Stimulated activated CD8-positive, alpha-beta memory T cell treated with anti-CD3 and anti-CD28 coated beads, Interleukin-15, amount 100 ng/mL, for 4 hours (primary cell): ENCODE results near the gene MBD3L2.
"Not testable (repeated sequence)": the region's sequence is repeated elsewhere in the genome, so short reads cannot be mapped to it uniquely, and the experiment has no call there.

ENCODE experiments used
- DNase-seq, 2 donors: peaks; one replicate each; pipeline ENCODE4 v3.0.0-alpha.2; 2020; ENCODE audit warnings: low read depth in 2 of 2

MBD3L2 gene

DNA sequence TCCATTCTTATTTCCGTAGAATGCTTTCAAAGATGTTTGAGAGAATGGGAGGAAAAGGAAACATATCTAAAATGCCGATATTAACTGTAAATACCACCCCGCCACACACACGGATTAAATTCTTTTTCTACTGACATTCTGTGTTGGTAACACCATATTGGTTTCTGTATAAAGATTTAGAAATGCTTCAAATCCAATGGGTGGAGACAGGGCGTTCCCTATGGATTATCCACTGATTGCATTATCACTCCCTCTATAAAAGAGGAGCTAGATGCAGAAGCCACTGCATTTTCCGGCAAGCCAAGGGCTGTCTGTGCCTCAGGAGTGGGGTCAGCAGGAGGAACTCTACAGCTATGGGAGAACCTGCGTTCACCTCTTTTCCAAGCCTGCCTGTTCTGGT is at the start of gene MBD3L2:
MBD3L2 (plus strand) TSS at position 301 of the 400 bp plus-strand sequence; CDS start at position 354, 53 bp downstream.
- DNase-seq = not testable (repeated sequence)

DNA sequence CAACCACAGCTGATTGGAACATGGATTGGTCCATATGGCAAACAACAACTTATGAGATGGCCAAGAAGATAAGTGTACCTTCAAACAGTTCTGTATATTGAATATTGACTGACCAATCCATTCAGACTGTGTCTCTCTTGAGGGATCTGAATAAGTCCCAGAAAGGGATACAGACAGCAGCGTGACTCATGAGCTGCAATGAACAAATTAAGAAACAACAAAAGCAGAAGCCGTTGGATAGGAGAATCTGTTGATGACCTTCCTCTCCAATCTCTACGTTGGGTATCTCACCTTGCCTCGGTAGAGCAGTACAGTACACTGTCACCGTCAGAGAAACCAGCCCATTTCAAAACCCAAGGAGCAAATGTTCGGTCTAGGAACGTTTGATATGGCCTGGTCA is 49.2 kb upstream of the MBD3L2 start:
- DNase-seq = no peak

DNA sequence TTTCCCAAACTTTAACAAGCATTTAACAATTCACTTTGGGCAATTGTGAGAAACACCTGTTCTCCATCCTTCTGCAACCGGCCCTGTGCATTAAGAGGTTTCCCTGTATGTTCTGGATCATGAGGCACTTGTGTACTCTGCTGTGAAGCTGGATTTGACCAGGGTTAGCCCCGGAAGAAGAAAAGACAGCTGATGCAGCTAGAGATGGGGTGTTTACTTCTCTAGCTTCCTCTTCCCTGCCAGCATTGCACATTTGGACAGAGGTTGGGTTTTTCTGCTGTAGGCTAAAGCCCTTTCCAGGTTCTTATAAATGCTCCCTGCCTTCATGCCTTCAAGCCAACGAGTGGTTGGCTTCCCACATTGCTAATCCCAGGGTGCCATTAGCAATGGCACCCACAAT is 48.8 kb upstream of the MBD3L2 start:
- no peak for DNase-seq

DNA sequence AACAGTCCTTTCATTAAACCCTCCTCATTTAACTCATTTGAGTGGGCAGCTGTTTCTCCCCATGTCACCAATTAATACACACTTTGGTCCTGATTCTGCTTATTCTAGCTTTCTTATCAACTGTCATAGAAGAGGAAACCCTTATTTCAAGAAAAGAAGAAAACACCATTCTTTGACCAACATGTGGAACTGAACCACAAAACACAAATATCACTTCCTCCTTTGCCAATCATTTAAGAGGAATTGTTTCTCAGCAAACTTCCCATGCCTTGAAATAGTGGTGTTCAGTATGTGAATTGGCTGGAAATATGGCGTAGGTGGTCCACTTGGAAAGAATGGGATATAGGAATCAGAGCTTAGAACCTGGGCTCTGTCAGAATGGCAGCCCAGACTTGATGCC is 48.3 kb upstream of the MBD3L2 start:
- DNase-seq = no peak

DNA sequence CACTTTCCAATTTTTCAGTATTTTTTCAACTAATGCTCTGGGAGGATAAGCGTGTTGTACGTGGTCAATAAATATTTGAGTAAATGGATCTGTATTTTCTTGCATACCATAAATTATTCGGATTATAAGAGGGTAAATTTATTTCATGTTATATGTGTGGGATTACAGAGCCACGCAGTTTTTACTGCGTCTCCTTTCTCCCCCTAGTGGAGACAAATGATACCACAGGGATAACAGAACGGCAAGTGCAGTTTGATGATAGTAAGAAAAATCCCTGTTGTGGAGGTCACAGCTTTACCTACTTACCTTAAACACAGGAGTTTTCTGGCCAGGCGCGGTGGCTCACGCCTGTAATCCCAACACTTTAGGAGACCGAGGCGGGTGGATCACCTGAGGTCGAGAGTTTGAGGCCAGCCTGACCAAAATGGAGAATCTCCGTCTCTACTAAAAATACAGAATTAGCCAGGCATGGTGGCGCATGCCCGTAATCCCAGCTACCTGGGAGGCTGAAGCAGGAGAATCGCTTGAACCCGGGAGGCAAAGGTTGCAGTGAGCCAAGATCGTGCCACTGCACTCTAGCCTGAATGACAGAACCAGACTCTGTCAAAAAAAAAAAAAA is 44.7 kb upstream of the MBD3L2 start:
- no peak for DNase-seq

DNA sequence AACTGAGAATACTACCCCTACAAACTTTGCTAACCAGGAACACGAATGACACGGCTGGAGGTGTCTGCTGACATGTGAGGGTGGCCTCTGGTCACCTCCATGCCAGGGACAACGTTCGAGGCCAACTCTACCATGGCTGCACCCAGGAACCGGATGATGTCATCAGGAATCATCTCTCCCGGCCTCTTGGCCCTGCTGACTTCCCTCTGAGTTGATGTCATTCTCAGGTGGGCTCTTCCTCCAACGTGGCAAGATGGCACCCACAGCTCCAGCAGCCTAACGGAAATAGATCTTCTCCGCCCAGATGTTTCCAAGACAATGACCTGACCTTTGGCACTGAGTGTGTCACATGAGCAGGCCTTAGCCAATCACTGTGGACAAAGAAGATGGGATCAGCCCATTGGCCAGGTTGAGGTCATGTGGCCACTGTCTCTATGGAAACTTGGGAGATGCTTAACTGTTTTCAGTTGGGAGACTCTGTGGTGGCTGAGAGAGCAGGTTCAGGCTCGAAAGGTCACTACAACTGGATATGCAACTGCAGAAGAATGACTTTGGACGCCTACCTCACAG is 42.9 kb upstream of the MBD3L2 start:
- DNase-seq = no peak

DNA sequence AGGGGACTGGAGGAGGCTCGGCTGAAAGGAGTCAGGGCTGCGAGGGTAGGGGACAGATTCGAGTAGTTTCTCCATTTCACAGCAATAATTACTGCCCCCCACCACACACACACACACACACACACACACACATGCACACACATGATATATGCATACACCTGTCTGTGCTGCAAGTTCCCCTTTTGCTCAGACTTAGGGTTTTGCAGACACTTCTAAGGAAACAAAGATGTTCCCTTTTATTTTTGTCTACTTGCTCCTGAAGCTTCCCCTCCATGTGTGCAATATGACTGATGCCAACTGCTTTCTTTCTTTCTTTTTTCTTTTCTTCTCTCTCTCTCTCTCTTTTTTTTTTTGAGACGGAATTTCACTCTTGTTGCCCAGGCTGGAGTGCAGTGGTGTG is 41.3 kb upstream of the MBD3L2 start:
- DNase-seq = no peak

DNA sequence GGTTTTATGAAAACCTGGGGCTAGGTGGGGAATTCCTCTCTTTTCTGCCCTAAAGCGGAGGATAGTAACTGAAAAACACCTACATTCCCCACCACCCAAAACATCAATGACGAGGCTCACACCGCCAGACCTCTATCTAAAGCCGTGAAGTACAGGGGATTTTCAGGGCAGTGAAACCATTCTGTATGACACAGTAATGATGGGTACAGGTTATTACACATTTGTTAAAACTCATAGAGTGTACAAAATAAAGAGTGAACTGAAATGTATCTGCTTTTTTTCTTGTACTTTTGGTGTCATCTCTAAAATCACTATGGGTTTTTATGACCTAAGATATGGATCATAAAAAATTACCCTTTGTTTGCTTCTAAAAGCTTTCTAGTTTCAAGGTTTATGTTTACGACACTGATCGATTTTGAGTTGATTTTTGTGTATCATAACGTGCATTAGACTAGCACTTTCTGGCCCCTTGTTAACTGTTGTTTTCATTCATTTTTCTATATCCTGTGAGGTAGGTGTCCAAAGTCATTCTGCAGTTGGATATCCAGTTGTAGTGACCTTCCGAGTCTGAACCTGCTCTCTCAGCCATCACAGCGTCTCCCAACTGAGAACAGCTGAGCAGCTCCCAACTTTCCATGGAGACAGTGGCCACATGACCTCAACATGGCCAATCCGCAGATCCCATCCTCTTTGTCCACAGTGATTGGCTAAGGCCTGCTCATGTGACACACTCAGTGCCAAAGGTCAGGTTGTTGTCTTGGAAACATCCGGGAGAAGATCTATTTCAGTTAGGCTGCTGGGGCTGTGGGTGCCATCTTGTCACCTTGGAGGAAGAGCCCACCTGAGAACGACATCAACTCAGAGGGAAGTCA is 38.2 kb upstream of the MBD3L2 start:
- no peak for DNase-seq

DNA sequence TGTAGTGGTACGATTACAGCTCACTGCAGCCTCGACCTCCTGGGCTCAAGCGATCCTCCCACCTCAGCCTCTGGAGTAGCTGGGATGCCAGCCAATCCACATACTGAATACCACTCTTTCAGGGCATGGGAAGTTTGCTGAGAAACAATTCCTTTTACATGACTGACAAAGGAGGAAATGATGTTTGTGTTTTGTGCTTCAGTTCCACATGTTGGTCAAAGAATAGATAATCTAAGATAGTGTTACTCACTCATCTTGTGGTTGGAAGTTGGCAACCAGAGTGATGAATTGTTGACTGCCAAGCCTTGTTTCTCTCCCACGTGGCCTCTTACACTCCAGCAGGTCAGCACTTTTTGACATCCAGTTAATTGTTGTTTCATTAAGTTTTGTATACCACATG is 35.4 kb upstream of the MBD3L2 start:
- DNase-seq = no peak

DNA sequence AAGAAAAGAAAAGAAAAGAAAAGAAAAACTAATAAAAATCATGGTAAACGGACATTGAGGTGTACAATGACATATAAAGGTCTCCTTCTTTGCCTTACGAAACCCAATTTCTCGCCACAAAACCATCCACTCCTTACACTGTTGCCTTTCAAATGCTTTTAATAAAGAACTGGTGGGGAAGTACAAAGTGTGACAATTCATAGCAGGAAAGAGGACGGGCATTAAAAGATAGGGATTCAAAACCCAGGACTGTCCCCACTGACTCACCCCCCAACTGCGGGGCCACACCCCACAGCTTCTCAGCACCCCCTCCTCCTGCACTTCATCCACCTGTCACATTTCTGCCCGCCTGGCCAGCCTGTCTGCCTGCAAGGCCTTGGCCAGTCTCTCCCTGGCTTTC is 30.3 kb upstream of the MBD3L2 start:
- no peak for DNase-seq

DNA sequence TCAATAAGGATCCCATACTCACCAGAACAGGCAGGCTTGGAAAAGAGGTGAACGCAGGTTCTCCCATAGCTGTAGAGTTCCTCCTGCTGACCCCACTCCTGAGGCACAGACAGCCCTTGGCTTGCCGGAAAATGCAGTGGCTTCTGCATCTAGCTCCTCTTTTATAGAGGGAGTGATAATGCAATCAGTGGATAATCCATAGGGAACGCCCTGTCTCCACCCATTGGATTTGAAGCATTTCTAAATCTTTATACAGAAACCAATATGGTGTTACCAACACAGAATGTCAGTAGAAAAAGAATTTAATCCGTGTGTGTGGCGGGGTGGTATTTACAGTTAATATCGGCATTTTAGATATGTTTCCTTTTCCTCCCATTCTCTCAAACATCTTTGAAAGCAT is 27.8 kb upstream of the MBD3L2 start, which contains the start of gene MBD3L2B:
MBD3L2B (minus strand) TSS at position 101 of the 400 bp plus-strand sequence; CDS start at position 67, 34 bp downstream.
- not testable (repeated sequence) for DNase-seq

DNA sequence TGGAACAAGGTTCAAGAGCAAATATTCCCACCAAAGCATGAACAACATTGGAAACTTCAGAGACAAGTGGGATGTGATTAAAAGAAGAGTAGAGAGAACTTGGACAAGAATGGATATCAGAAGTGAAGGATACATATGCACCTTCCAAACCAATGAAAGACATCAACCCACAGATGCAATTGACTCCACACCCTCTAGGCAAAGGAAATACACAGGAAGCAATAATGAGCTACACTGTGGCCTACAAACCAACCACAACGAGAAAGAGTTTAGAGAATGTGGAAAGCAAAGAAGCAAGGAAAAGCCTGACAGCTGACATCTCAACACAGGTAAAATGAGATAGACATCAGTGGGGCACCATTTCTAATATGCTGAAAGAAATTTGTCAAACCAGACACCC is 20.3 kb upstream of the MBD3L2 start:
- not testable (repeated sequence) for DNase-seq

DNA sequence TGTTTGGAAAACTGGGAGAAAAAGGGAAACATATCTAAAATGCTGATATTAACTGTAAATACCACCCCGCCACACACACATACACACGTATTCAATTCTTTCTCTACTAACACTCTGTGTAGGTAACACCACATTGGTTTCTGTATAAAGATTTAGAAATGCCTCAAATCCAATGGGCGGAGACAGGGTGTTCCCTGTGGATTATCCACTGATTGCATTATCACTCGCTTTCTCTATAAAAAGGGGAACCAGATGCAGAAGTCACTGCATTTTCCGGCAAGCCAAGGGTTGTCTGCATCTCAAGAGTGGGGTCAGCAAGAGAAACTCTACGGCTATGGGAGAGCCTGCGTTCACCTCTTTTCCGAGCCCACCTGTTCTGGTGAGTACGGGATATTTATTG is 18.8 kb upstream of the MBD3L2 start, which contains the start of gene MBD3L5:
MBD3L5 (plus strand) TSS at position 301 of the 400 bp plus-strand sequence; CDS start at position 335, 34 bp downstream.
- DNase-seq = not testable (repeated sequence)

DNA sequence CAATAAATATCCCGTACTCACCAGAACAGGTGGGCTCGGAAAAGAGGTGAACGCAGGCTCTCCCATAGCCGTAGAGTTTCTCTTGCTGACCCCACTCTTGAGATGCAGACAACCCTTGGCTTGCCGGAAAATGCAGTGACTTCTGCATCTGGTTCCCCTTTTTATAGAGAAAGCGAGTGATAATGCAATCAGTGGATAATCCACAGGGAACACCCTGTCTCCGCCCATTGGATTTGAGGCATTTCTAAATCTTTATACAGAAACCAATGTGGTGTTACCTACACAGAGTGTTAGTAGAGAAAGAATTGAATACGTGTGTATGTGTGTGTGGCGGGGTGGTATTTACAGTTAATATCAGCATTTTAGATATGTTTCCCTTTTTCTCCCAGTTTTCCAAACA is 9.0 kb upstream of the MBD3L2 start, which contains the start of gene MBD3L4:
MBD3L4 (minus strand) TSS at position 101 of the 400 bp plus-strand sequence; CDS start at position 66, 35 bp downstream.
- not testable (repeated sequence) for DNase-seq

DNA sequence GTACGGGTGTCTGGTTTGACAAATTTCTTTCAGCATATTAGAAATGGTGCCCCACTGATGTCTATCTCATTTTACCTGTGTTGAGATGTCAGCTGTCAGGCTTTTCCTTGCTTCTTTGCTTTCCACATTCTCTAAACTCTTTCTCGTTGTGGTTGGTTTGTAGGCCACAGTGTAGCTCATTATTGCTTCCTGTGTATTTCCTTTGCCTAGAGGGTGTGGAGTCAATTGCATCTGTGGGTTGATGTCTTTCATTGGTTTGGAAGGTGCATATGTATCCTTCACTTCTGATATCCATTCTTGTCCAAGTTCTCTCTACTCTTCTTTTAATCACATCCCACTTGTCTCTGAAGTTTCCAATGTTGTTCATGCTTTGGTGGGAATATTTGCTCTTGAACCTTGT is 7.6 kb upstream of the MBD3L2 start:
- DNase-seq = not testable (repeated sequence)

DNA sequence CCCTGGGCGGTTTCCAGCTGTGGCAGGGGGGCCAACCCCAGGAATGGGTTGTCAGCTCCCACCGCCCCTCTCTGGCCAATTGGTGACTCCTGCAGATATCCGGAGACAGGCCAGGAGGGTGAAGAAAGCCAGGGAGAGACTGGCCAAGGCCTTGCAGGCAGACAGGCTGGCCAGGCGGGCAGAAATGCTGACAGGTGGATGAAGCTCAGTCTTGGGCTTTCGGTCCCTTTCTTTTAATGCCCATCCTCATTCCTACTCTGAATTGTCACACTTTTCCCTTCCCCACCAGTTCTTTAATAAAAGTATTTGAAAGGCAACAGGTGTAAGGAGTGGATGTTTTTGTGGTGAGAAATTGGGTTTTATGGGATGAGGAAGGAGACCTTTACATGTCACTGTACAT is 2.3 kb downstream of the MBD3L2 start:
- not testable (repeated sequence) for DNase-seq

DNA sequence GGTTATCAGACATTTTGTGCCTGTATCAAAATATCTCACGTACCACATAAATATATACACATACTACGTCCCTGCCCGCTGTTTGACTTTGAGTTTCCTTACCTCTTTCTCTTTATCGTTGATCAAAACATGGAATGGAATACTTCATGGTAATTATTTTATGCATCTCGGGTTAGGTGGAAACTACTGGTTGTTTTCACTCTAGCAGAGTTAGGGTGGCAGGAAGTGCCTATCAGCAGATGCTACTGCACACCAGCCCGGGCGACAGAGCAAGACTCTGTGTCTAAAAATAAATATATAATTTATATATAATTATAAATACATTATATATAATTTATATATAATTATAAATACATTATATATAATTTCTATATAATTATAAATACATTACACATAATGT is 3.8 kb downstream of the MBD3L2 start:
- DNase-seq = not testable (repeated sequence)

DNA sequence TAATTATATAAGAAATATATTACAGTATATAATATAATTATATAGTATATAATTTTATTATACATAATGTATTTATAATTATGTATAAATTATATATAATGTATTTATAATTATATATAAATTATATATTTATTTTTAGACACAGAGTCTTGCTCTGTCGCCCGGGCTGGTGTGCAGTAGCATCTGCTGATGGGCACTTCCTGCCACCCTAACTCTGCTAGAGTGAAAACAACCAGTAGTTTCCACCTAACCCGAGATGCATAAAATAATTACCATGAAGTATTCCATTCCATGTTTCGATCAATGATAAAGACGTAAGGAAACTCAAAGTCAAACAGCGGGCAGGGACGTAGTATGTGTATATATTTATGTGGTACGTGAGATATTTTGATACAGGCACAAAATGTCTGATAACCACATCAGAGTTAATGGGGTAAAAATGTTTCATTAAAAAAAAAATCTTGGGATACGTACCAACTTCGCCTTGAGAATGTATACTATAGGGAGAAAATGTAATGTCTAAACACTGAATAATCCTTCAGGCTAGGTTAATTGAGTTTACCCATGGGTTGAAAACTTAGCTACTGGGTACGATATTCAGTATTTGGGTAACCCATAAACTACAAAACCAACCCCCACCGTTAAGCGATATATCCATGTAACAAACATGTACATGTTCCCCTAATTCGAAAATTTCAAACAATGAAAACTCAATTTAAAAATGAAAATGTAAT is 5.7 kb downstream of the MBD3L2 start:
- DNase-seq = not testable (repeated sequence)

DNA sequence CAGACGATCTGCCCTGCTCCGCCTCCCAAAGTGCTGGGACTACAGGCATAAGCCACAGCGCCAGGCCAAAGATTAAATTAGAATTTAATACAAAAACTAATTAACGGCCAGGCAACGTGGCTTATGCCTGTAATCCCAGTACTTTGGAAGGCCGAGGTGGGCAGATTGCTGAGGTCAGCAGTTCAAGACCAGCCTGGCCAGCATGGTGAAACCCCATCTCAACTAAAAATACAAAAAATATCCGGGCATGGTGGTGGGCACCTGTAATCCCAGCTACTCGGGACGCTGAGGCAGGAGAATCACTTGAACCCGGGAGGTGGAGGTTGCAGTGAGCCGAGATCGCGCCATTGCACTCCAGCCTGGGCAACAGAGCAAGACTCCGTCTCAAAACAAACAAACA is 6.6 kb downstream of the MBD3L2 start:
- not testable (repeated sequence) for DNase-seq

DNA sequence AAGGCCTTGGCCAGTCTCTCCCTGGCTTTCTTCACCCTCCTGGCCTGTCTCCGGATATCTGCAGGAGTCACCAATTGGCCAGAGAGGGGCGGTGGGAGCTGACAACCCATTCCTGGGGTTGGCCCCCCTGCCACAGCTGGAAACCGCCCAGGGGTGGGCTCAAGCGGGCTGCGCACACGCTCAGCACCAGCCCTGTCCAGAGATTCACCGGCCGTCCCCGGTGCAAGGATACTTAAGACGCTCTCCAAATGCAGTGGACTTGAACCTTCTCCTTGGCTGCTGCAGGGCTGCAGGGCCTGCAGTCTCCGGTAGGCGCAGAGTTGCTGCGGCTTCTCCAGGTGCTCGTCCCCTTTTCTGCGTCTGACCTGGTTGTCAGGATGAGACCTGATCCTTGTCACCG is 7.2 kb downstream of the MBD3L2 start:
- not testable (repeated sequence) for DNase-seq

DNA sequence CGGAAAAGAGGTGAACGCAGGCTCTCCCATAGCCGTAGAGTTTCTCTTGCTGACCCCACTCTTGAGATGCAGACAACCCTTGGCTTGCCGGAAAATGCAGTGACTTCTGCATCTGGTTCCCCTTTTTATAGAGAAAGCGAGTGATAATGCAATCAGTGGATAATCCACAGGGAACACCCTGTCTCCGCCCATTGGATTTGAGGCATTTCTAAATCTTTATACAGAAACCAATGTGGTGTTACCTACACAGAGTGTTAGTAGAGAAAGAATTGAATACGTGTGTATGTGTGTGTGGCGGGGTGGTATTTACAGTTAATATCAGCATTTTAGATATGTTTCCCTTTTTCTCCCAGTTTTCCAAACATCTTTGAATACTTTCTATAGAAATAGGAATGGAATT is 9.5 kb downstream of the MBD3L2 start, which contains the start of gene MBD3L3:
MBD3L3 (minus strand) TSS at position 101 of the 400 bp plus-strand sequence; CDS start at position 30, 71 bp downstream.
- not testable (repeated sequence) for DNase-seq
